Right lobe of liver (tissue), 6 donors: Measurements from ENCODE around the gene PDCD11. TPM values are rescaled to one million over a fixed set of nuclear protein-coding genes. Genes with fewer than 3 reads are reported as not detected.

Experiments
- ATAC-seq, 4 donors: fragments of 200-7000 bp; cut with Tn5 transposase; one replicate each; pipeline ENCODE4 v1.9.1; 2020; ENCODE audit warnings: mild to moderate bottlenecking in 4 of 4, moderate library complexity in 4 of 4
- DNase-seq, 3 donors: peaks; one replicate each; pipeline ENCODE4 v3.0.0-alpha.2; 2020
- H3K27ac ChIP-seq, 3 donors: fragments of 200-600 bp; one replicate each; pipeline ENCODE4 v1.8.0; 2022
- H3K27me3 ChIP-seq, 2 donors: fragments of 200-600 bp; one replicate each; pipeline ENCODE4 v1.8.0; 2022
- H3K36me3 ChIP-seq, 4 donors: fragments of 200-600 bp; sonication (generic) in 1 of 4; one replicate each; pipeline versions ENCODE4 v1.5.1 to v1.8.0; 2017 to 2022; ENCODE audit warnings: control low read depth in 1 of 4
- H3K4me1 ChIP-seq, 4 donors: fragments of 200-600 bp; sonication (generic) in 1 of 4; one replicate each; pipeline versions ENCODE4 v1.5.1 to v1.8.0; 2017 to 2022; ENCODE audit warnings: control low read depth in 1 of 4
- H3K4me3 ChIP-seq, 3 donors: fragments of 200-600 bp; one replicate each; pipeline ENCODE4 v1.8.0; 2022
- H3K9me3 ChIP-seq, 4 donors: fragments of 200-600 bp; sonication (generic) in 1 of 4; one replicate each; pipeline versions ENCODE4 v1.5.1 to v1.8.0; 2017 to 2022; ENCODE audit warnings: control low read depth in 1 of 4
- POLR2A ChIP-seq: fragments of 450-650 bp; IDR thresholded peaks from one replicate; pipeline ENCODE4 v1.6.1; 2017; ENCODE audit warnings: antibody characterized with exemption, mild to moderate bottlenecking
- WGBS: methylation state at CpG from one replicate; pipeline ENCODE4 v1.1.6; 2018; ENCODE audit warnings: low coverage, low lambda C conversion rate; ENCODE audit not compliant: insufficient coverage; ENCODE audit errors: missing lambda C conversion rate; 5-methylcytosine and 5-hydroxymethylcytosine counted together
- intact Hi-C, 2 donors: fragments of 100-400 bp; cut with DNase I; formaldehyde crosslinking; loops; one replicate each; pipeline versions ENCODE4 v1.11.2 to v1.14.1; 2022
- total RNA-seq, 6 experiments: library from RNA; depleted of rRNA in 2 of 6; stranded (reverse); fragments of >200 nt in 2 of 6; fragmentation: NEBNext Ultra II Directional in 3 of 6; extraction: Animal tissue kit (Norgen Biotek cat#: 25700) in 3 of 6; gene quantifications; one replicate each; pipeline versions ENCODE4 v1.1.0 to v1.2.4, GENCODE V29; 2016 to 2023
- TF ChIP-seq, protein P1 (sequence below), 4 donors: fragments of 200-600 bp in 3 of 4; fragments of 450-650 bp in 1 of 4; IDR thresholded peaks; one replicate each; pipeline versions ENCODE4 v1.5.1 to v1.8.0; 2016 to 2022; ENCODE audit warnings: antibody characterized with exemption in 4 of 4, mild to moderate bottlenecking in 2 of 4
- donor health status: DM: no; HTN: yes; CAD: no.
- donor health status: DM: no; HTN: no; CAD: no.
- donor health status: DM: no; HTN: no; CAD: no.
- donor health status: DM: no; HTN: yes; CAD: no.
- donor health status: DM: no; HTN: yes; CAD: no.

The PDCD11 gene
- total RNA-seq, 6 experiments from 2014 or later, result 10.6 to 13.5 (median 12.0) TPM

DNA sequence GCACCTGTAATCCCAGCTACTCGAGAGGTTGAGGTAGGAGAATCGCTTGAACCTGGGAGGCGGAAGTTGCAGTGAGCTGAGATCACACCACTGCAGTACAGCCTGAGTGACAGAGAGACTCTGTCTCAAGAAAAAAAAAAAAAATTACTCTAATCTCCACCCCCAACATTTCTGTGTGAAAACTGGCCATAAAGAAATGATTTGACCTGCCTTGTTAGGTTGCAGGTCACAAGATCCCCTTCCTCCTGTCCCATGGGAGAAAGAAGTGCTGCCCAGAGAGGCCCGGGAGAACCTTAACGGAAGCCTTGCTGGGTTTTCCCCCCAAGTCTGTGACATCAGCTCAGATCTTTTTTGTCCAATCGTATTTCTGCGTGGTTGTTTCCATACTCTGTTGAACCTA is 71.0 kb downstream of the PDCD11 start:
- TF ChIP-seq, protein P1, sequence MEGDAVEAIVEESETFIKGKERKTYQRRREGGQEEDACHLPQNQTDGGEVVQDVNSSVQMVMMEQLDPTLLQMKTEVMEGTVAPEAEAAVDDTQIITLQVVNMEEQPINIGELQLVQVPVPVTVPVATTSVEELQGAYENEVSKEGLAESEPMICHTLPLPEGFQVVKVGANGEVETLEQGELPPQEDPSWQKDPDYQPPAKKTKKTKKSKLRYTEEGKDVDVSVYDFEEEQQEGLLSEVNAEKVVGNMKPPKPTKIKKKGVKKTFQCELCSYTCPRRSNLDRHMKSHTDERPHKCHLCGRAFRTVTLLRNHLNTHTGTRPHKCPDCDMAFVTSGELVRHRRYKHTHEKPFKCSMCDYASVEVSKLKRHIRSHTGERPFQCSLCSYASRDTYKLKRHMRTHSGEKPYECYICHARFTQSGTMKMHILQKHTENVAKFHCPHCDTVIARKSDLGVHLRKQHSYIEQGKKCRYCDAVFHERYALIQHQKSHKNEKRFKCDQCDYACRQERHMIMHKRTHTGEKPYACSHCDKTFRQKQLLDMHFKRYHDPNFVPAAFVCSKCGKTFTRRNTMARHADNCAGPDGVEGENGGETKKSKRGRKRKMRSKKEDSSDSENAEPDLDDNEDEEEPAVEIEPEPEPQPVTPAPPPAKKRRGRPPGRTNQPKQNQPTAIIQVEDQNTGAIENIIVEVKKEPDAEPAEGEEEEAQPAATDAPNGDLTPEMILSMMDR (IDR thresholded peaks at IDR 0.05), result no peak
- TF ChIP-seq POLR2A, result no peak
- Histone ChIP-seq H3K4me3 (no peak overlapping the region), H3K27me3 (no peaks in the 10 kb centered on the region), H3K36me3 (no peaks in the 10 kb centered on the region), H3K9me3 (no peaks in the 10 kb centered on the region), H3K4me1 (no peaks in the 10 kb centered on the region), H3K27ac (no peak overlapping the region)
- intact Hi-C loops, result no loop called here
- ATAC-seq, result no peak
- DNase-seq, result no peak
- 70% methylated on average over 6 of the region's 7 CpGs for WGBS

DNA sequence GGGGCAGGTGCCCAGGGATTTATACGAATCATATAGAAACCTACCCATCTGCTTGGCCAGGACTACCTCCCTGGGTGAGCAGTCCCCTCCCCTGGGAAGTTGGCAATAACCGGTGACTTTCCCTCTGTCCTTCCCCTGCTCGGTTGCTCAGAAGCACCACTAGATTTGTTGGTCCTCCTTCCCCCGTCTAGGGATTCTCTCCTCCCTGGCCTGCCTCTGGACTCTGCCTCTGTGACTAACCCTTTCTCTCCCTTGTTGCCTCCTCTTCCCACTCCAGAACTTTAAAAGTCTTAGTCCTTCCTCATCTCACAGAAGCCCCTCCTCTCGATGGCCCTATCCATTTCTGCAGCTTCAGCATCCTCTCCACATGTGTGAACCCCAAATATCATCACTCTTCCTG is 72.8 kb downstream of the PDCD11 start:
- H3K9me3 ChIP-seq, result no peaks in the 10 kb centered on the region
- H3K36me3 ChIP-seq, result no peaks in the 10 kb centered on the region
- DNase-seq (no peak), ATAC-seq (no peak)
- TF ChIP-seq, protein P1 (IDR thresholded peaks at IDR 0.05), result no peak
- TF ChIP-seq POLR2A, result no peak
- no peak overlapping the region for H3K27ac ChIP-seq
- no peaks in the 10 kb centered on the region for H3K27me3 ChIP-seq
- intact Hi-C loops, result no loop called here
- 42% methylated on average over 4 of the region's 5 CpGs for WGBS
- H3K4me1 ChIP-seq, result no peaks in the 10 kb centered on the region
- H3K4me3 ChIP-seq, result no peak overlapping the region

DNA sequence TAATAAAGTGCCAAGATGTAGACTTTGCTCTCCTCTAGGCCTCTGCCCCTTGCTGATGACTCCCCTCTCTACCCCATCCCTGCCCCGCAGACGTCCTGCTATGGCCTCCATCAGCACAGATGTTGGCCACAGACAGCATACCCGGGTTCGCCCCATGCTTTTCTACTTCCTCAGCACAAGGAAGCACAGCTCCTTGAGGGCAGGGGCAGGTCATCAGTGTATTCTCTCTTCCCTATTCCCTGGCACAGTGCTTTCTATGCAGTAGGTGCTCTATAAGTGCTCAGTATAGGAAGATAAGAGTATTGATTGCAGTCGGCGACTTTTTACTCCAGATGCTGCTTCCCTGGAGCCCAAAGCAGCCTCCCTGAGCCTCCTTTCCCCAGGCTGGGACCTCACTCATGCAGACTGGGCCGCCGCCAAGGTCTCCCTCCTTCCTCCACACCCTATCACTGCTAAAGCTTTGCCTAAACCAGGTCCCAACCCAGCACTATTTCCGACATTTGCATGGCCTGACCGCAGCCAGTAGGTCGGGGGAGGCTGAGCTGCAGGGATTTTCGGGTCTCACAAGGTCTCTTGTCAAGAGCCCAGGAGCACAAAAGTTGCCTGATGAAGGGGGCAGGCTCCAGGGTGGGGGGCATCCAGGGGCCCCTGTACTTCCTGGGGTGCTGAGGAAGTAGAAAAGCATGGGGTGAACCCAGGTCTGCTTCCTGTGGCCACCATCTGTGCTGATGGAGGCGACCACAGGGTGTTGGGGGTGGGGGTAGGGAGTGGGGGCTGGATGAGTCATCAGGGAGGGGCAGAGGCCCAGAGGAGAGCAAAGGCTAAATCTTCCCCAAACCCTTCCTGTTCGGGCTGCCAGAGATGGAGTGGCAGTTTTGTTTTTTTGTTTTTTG is 74.6 kb downstream of the PDCD11 start:
- 45% methylated on average over 12 of the region's 14 CpGs for WGBS
- Histone ChIP-seq H3K36me3 (no peaks in the 10 kb centered on the region), H3K27ac (no peak overlapping the region), H3K9me3 (no peaks in the 10 kb centered on the region), H3K4me3 (no peak overlapping the region), H3K27me3 (no peaks in the 10 kb centered on the region), H3K4me1 (no peaks in the 10 kb centered on the region)
- intact Hi-C loops, result no loop called here
- DNase-seq (no peak), ATAC-seq (peak; percentile 63 to 72 (median 66))
- TF ChIP-seq POLR2A, result no peak
- TF ChIP-seq, protein P1 (IDR thresholded peaks at IDR 0.05), result no peak

DNA sequence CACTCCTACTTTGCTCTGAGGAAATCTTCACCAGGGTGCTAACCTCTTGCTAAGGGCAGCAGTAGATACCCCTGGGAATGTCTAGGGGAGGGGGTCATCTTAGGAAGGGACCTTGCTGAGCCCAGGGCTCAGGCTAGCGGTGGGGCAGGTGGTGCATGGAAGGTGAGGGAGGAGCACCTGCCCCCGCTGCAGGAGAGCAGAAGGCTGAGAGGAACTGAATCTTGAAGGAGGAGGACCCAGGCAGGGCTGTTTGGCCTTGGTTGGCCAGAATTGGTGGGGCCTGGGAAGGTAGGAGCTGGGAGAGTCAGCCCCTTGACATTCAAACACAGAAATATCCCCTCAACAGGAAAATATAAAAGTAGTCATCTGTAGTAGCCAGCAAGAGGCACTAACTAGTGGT is 75.6 kb downstream of the PDCD11 start:
- intact Hi-C loops, result no loop called here
- H3K27me3 ChIP-seq, result no peaks in the 10 kb centered on the region
- no peak overlapping the region for H3K4me3 ChIP-seq
- no peak for TF ChIP-seq POLR2A
- TF ChIP-seq, protein P1 (IDR thresholded peaks at IDR 0.05), result no peak
- no peaks in the 10 kb centered on the region for H3K4me1 ChIP-seq
- WGBS, result 100% methylated on average over 1 of the region's 2 CpGs
- H3K27ac ChIP-seq, result no peak overlapping the region
- ATAC-seq (no peak), DNase-seq (no peak)
- H3K9me3 ChIP-seq, result no peaks in the 10 kb centered on the region
- H3K36me3 ChIP-seq, result no peaks in the 10 kb centered on the region
